ENCODE data around the gene ELOVL5.

- no peak for TF ChIP-seq POLR2A (IDR thresholded peaks at IDR 0.05)
- TF ChIP-seq CTCF (IDR thresholded peaks at IDR 0.05) = no peak
These were observed 18.6 kb downstream of the ELOVL5 start for GRCh38 chr6:53330137-53330536.
